ENCODE results near the gene MIF4GD.

- TF ChIP-seq EZH2 (IDR thresholded peaks at IDR 0.05; ENCODE audit: insufficient read depth, low read length) (no peak), CTCF (IDR thresholded peaks at IDR 0.05; ENCODE audit: insufficient read depth, low read depth, low read length) (no peak)
Measured at GRCh38 chr17:75300280-75300679, 29.2 kb upstream of the MIF4GD start.
